Muscle of leg (tissue), 11 donors: Measurements from ENCODE around the gene COL2A1. TPM values are rescaled to one million over a fixed set of nuclear protein-coding genes. Genes with fewer than 3 reads are reported as not detected.

Experiments
- DNase-seq: peaks from one replicate; pipeline ENCODE4 v3.0.0; 2013
- H3K27ac ChIP-seq: one replicate; pipeline ENCODE4 v1.5.1; 2013; ENCODE audit warnings: mild to moderate bottlenecking, low read length, control low read depth
- H3K27me3 ChIP-seq: one replicate; pipeline ENCODE4 v1.6.1; 2013; ENCODE audit warnings: low read length; ENCODE audit not compliant: control insufficient read depth, insufficient read depth
- H3K36me3 ChIP-seq: one replicate; pipeline ENCODE4 v1.6.1; 2013; ENCODE audit warnings: low read length; ENCODE audit not compliant: control insufficient read depth, insufficient read depth
- H3K4me1 ChIP-seq: one replicate; pipeline ENCODE4 v1.6.1; 2013; ENCODE audit warnings: low read length; ENCODE audit not compliant: control insufficient read depth, insufficient read depth
- H3K4me3 ChIP-seq: one replicate; pipeline ENCODE4 v1.5.1; 2013; ENCODE audit warnings: low read length, control low read depth
- H3K9me3 ChIP-seq: replicated peaks from 2 replicates; pipeline ENCODE4 v1.6.1; 2013; ENCODE audit warnings: low read depth, low read length; ENCODE audit not compliant: control insufficient read depth
- WGBS: methylation state at CpG from one replicate; pipeline ENCODE4 v1.1.5; 2013; ENCODE audit warnings: missing lambda C conversion rate; ENCODE audit not compliant: insufficient coverage; 5-methylcytosine and 5-hydroxymethylcytosine counted together
- polyA plus RNA-seq, 8 donors: library from polyadenylated mRNA; unstranded; fragments of 120-200 nt; gene quantifications; one replicate each; pipeline versions ENCODE4 v1.2.1 to v1.2.3, GENCODE V29; 2013; ENCODE audit warnings: inconsistent platforms in 1 of 8, low replicate concordance in 1 of 8; ENCODE audit not compliant: insufficient read length in 8 of 8, insufficient read depth in 1 of 8
- total RNA-seq: library from RNA; stranded (reverse); fragments of 120-200 nt; gene quantifications from one replicate; pipeline ENCODE4 v1.2.4, GENCODE V29; 2013

COL2A1 gene
- total and polyA plus RNA-seq, 9 donors: 7.6 to 185 (median 54.2) TPM

DNA sequence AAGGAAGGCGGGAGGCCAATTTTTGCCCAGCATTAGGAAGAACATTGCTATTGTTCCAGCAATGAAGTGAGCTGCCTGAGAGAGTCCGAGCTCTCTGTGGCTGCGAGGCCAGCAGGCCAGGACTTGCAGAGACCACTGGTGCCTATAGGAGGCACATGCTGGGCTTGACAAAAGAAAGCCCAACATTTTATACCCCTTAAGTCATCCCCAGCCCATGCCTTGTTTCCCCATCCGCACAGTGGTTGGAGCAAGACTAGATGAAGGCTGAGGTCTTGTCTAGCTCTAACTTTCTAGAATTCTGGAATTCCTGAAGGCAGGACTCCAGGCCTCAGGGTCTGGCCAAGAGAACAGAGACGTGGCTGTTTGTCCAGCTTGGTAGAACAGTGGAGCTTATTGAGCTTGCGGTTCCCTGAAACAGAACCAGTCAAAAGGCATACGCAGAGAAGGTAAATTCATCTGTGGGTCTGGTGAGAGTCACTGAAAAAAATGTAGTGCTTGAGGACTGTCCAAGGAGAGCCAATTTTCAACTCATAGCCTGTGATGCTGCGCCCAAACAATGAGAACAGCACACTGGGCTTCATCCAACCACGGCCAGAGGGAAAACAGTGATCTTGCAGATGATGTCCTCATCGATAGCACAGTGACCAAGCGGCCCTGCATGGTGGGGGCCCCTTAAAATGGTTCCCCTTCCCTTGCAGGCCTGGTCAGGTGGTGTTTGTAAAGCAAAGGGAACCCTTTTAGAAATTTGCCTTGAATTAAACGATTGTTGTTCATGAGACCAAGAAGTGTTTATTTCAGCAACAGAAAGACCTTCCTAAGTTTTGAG is 27.1 kb upstream of the COL2A1 start:
- DNase-seq: no peak
- Histone ChIP-seq H3K36me3 (no peaks in the 10 kb centered on the region), H3K4me1 (no peaks in the 10 kb centered on the region), H3K27ac (no peak overlapping the region), H3K27me3 (no peaks in the 10 kb centered on the region), H3K4me3 (no peak overlapping the region), H3K9me3 (no peaks in the 10 kb centered on the region)
- WGBS: 78% methylated on average over 11 of the region's 12 CpGs

DNA sequence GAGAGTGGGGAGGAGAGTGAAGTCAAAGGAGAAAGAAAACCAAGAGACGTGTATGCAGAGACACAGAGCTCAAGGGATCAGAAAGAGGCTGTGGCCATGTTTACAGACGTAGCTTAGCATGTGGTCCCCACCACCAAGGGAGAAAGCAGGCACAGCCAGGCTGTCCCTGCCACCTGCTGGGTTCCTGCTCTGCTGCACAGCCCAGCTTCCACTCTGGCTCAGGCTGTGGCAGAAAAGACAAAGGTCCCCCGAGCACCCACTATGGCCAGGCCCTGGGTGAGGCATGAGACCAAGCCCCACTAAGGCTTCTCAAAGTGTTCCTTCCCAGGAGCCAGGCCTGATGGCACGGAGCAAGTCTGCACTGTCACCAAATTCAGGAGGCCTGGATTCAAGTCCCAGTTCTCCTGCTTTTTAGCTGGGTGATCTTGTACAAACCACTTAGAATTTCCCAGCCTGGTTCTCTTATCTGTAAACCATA is 25.9 kb upstream of the COL2A1 start:
- H3K36me3 ChIP-seq: no peaks in the 10 kb centered on the region
- no peaks in the 10 kb centered on the region for H3K27me3 ChIP-seq
- 65% methylated on average over 4 of the region's 4 CpGs for WGBS
- no peaks in the 10 kb centered on the region for H3K9me3 ChIP-seq
- H3K27ac ChIP-seq: no peak overlapping the region
- no peaks in the 10 kb centered on the region for H3K4me1 ChIP-seq
- no peak for DNase-seq
- no peak overlapping the region for H3K4me3 ChIP-seq

DNA sequence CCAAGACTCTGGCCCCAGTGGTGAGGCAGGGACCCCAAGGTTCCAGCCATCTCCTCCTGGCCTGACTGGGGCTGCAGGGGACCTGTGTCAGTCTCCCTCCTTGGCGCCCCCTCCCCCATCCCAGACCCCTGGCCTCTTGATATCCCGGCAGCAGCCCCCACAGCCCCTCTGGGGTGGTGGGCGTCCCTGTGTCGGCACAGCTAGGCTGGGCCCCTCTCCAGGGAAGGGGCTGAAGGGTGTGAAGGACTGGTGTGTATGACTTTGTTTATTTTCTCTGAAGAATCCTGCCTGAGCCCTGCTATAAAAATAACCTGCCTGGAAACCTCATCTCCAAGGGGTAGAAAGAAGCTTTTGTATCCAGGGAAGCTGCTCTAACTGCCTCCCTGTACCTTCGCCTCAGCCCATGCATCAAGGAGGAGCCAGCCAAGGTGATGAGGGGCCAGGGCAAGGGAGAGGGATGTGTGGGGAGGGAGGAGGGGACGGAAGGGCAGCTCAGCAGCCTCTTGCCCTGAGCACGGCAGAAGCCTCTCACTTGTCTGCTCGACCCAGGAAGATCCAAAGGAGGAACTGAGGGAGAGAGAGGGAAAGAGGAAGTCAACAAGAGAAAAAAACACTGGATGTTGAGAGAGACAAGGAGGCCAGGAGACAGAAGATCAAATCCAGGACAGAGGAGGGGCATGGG is 25.4 kb upstream of the COL2A1 start:
- peak; percentile 13 for DNase-seq
- no peaks in the 10 kb centered on the region for H3K9me3 ChIP-seq
- H3K27ac ChIP-seq: no peak overlapping the region
- H3K4me3 ChIP-seq: no peak overlapping the region
- no peaks in the 10 kb centered on the region for H3K4me1 ChIP-seq
- H3K27me3 ChIP-seq: no peaks in the 10 kb centered on the region
- no peaks in the 10 kb centered on the region for H3K36me3 ChIP-seq
- WGBS: 38% methylated on average over 4 of the region's 8 CpGs

DNA sequence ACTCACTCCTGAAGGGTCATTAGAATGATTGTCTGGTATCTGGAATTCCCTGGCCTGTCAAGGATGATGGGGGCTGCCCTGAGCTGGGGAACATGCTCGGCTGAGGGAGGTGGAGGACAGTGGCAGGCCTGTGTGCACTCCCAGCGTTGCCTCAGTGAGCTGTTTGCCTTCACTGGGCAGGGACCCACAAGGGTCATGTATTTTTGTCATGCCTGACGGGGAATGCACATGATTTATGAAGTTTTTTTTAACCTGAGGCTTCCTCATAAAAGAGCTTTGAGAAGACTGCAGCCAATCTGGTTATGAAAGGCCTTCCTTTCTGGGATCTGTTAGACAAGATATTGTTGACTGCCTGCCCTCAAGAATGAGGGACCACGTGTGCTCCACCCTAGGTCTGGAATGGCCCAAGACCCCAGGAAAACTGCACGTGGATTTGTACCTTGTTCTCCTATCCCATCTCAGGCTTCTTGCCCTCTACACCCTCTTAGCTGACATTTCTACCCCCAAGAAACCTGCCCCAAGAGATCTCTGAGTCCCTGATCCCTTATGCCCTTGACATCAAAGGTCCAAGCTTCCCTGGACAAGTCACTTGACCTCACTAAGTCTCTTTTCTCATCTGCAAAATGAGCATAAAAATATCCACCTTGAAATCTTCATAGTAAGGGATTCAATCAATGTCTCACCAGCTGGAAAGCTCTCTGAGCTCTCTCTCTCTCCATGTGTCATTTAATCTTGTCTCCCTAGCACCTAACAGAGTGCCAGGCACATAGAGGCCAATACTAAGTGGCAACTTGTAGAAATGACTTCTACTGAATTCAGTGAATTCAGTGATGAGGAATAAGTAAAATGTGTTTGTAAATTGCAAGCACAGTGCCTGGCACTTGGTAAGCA is 24.5 kb upstream of the COL2A1 start:
- no peak overlapping the region for H3K27ac ChIP-seq
- H3K4me1 ChIP-seq: peaks cover 1% of the 10 kb centered on the region
- H3K36me3 ChIP-seq: no peaks in the 10 kb centered on the region
- WGBS: 55% methylated on average over 5 of the region's 5 CpGs
- H3K27me3 ChIP-seq: no peaks in the 10 kb centered on the region
- H3K9me3 ChIP-seq: no peaks in the 10 kb centered on the region
- H3K4me3 ChIP-seq: no peak overlapping the region
- no peak for DNase-seq

DNA sequence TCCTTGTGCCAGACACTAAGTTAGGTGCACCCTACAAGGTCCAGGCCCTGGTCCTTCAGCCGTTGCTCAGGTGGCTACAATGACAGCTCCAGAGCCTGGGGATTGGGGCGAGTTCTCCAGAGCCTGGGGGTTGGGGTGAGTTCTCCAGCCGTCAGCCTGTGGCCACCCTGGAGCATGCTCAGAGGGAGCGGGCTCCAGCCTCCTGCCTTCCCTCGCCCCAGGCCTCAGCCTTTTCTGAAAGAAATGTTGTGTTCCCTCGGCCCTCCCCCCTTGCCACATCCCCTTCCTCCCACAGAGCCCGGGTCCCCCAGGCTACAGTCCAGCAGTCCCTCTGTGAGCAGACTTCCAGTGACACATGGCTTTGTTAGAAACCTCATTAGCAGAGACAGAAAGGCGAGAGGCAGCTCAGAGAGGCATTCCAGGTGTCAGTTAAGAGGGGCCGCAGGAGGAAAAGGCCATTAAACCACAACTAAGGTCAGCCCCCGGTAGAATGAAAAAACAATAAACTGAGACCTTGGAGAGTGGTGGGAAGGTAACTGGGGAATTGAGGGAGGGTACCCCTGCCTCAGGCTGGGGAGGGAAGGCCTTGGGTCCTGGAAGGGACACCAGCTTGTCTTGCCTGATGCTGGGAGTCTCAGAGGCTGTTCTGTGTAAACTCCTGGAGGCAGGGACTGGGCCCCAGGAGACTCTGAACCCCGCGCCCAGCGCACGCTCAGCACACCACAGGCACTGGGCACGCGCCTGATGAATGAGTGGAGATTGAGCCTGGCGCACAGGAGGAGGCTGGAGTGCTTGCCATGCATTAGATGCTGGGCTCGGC is 23.1 kb upstream of the COL2A1 start:
- WGBS: 64% methylated on average over 17 of the region's 18 CpGs
- Histone ChIP-seq H3K27ac (no peak overlapping the region), H3K4me3 (no peak overlapping the region), H3K27me3 (no peaks in the 10 kb centered on the region), H3K36me3 (no peaks in the 10 kb centered on the region), H3K9me3 (no peaks in the 10 kb centered on the region), H3K4me1 (peaks cover 7% of the 10 kb centered on the region)
- DNase-seq: no peak

DNA sequence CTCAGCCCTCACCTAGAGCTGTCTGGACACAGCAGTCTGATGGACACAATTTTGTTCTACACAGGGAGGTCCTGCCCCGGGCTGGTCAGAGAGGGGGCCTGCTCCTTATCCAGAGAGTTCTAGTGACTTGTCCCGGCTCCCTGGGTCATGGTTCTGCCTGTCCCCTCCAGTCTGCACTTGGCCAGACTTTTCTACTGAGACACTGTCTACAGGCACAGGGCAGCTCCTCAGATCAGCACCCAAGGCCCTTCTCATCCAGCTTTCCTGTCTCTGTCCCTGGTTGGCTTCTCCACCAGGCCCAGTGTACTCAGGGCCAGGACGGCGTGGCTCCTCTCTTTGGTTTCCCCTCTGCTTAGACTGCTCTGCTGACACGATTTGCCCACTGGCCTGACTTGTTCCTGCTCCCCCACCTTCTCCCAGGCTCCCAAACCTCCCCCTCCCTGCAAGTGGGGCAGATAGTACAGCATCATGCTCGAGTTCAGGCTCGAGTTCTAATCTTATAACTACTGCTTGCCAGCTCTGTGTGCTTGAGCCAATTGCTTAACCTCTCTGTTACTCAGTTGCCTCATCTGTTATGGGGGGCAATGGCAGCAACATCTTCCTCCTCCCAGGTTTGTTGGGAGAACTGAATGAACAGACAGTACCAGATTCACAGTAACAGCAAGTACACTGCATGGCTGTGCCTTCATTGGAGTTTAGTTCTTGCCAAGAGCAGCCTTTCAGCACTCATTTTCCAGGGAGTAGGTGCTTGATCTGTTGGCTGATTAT is 22.0 kb upstream of the COL2A1 start:
- no peaks in the 10 kb centered on the region for H3K36me3 ChIP-seq
- no peaks in the 10 kb centered on the region for H3K9me3 ChIP-seq
- 89% methylated on average over 5 of the region's 7 CpGs for WGBS
- peaks cover under 1% of the 10 kb centered on the region for H3K27me3 ChIP-seq
- H3K4me1 ChIP-seq: peaks cover 7% of the 10 kb centered on the region
- no peak overlapping the region for H3K4me3 ChIP-seq
- no peak overlapping the region for H3K27ac ChIP-seq
- DNase-seq: no peak

DNA sequence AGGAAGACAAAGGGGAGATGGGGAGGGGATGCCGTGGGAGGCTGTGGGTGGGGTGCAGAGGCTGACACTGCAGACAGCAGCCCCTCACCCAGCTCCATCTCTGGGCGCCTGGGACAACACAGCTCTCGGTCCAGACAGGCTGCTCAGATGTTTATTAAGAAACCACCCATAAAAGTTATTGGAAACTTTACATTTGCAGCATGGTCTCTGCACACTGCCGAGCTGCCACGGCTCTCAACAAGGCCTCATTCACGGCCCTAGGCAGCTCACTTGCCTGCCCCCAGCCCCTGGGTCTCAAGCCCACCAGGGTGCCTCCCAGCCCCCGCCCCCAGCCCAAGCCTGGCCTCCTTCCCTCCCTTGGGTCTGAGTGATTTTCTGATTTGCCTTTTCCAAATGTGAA is 21.0 kb upstream of the COL2A1 start:
- peaks cover 7% of the 10 kb centered on the region for H3K4me1 ChIP-seq
- no peak overlapping the region for H3K27ac ChIP-seq
- WGBS: 23% methylated on average over 5 of the region's 7 CpGs
- no peaks in the 10 kb centered on the region for H3K36me3 ChIP-seq
- no peak overlapping the region for H3K4me3 ChIP-seq
- H3K27me3 ChIP-seq: peaks cover 2% of the 10 kb centered on the region
- no peaks in the 10 kb centered on the region for H3K9me3 ChIP-seq
- DNase-seq: no peak

DNA sequence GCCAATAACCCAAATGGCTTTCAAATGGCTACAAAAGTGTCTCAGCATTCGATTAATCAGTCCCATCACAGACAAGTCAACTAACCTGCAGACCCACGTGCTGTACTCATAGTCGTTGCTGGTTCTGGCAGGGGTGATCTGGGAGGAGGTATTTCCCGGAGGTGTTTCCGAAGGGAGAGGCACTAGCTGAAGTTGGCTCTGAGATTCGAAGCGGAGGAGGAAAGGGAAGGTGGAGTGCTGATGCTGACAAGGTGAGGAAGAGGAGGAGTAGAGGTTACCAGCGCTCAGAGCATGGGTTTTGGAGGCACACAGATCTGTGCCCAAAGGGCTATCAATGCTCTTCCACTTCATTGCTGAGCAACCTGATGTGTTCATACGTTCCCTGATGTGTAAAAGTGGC is 20.5 kb upstream of the COL2A1 start:
- WGBS: 63% methylated on average over 5 of the region's 9 CpGs

DNA sequence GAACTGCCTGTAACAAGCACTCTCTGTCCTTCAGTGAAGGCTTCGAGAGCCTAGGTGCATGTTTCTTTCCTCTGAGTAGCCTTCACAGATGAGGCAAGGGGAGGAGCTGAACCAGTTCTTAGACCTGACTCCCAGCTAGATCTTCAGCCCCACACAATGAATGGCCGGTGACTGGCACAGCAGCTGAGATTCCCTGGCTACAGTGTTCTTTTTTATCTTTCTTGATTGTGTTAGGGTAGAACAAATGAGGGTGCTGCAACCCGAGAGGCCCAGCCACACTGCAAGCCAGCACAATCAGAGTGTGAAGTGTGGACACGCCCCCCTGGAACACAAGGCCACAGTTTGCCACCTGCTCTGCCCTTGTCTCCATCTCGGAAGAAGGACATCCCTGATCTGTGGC is 19.1 kb upstream of the COL2A1 start:
- no peak overlapping the region for H3K27ac ChIP-seq

More for the DNA sequence above, 20.5 kb upstream of the COL2A1 start:
- Histone ChIP-seq H3K27ac (no peak overlapping the region), H3K36me3 (no peaks in the 10 kb centered on the region), H3K27me3 (peaks cover 2% of the 10 kb centered on the region), H3K9me3 (no peaks in the 10 kb centered on the region), H3K4me3 (no peak overlapping the region), H3K4me1 (peaks cover 7% of the 10 kb centered on the region)
- no peak for DNase-seq

More for the DNA sequence above, 19.1 kb upstream of the COL2A1 start:
- Histone ChIP-seq H3K27me3 (peaks cover 2% of the 10 kb centered on the region), H3K36me3 (no peaks in the 10 kb centered on the region), H3K9me3 (no peaks in the 10 kb centered on the region), H3K4me3 (no peak overlapping the region), H3K4me1 (peaks cover 7% of the 10 kb centered on the region)
- DNase-seq: peak; percentile 19
- 35% methylated on average over 4 of the region's 5 CpGs for whole genome bisulfite sequencing
